ENCODE data around the gene NRP2.

NRP2 gene

DNA sequence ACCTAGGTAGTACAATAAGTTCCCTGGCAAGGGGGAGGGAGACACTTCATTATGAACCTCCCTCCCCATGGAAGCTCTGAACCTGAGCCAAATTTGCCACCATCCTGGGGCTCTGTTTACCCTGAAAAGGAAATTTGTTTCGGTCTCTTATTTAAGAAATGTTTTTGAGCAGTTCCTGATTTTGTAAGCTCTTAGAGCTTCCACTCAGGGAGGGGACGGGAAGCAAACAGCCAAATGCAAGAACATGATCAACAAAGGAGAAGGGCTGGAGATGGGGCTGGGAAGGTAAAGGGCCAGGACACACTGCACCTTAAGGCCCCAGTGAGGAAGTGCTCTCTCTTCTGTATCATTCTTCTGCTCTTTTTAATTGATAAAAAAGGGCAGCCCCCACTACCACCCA is 117.9 kb downstream of the NRP2 start:
- in situ Hi-C loops (cut with MboI; ENCODE audit: low sequenced_read_pairs): no loop called here

- in situ Hi-C loops (cut with MboI; ENCODE audit: low sequenced_read_pairs): no loop called here
Observed at GRCh38 chr2:205800773-205801172, 118.5 kb downstream of the NRP2 start.

GRCh38 chr2:205802065-205802464 is 119.8 kb downstream of the NRP2 start:
- in situ Hi-C loops (cut with MboI; ENCODE audit: low sequenced_read_pairs): no loop called here

DNA sequence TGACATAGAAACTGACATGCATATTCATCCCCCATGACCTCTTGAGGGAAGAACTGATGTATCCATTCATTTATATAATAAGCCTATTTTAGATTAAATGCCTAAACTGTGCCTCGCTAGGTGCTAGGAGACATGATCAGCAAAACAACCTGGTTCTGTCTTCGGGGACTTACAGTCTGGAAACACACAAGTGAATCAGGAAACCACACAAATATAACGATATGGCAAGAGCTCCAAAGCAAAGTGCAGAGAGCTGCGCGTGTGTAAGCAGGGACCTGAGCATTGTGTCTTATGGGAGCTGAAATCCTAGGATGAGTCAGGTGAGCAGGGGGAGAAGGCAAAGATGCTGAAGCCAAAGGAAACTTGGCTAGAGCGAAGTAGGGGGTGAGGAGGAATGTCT is 120.6 kb downstream of the NRP2 start:
- in situ Hi-C loops (cut with MboI; ENCODE audit: low sequenced_read_pairs): no loop called here

DNA sequence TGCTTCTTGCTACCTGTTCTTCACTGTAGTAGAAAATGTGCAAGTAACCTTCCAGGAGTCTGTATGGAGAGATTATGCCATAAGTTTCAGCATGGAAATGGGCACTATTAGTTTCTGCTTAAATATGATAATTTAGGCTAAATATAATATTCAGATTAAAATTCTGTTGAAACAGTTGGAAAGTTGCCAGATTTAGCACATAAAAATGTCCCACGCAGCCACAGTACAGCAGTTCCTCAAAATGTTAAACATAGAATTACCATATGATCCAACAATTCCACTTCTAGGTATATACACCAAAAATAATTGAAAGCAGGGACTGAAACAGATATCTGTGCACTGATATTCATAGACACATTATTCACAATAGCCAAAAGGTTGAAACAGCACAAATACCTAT is 121.2 kb downstream of the NRP2 start:
- in situ Hi-C loops (cut with MboI; ENCODE audit: low sequenced_read_pairs): no loop called here

DNA sequence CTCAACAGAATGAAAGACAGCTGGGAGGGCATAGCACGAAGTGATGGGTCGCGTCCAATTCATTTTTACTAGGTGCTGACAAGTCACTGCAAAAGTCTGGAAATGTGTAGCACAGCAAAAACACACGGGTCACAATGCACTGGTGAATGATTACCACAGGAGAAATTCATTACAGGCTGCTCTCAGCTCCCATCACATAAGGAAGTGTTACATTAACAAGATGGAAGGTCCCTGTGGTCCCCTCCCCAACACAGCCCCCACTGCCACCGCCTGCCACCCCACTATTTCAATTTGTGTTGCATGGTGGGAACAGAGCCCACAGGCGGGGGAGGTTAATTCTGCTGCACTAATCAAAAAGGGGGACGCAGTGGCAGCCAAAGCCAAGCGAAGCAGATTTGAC is 122.8 kb downstream of the NRP2 start:
- in situ Hi-C loops (cut with MboI; ENCODE audit: low sequenced_read_pairs): no loop called here

DNA sequence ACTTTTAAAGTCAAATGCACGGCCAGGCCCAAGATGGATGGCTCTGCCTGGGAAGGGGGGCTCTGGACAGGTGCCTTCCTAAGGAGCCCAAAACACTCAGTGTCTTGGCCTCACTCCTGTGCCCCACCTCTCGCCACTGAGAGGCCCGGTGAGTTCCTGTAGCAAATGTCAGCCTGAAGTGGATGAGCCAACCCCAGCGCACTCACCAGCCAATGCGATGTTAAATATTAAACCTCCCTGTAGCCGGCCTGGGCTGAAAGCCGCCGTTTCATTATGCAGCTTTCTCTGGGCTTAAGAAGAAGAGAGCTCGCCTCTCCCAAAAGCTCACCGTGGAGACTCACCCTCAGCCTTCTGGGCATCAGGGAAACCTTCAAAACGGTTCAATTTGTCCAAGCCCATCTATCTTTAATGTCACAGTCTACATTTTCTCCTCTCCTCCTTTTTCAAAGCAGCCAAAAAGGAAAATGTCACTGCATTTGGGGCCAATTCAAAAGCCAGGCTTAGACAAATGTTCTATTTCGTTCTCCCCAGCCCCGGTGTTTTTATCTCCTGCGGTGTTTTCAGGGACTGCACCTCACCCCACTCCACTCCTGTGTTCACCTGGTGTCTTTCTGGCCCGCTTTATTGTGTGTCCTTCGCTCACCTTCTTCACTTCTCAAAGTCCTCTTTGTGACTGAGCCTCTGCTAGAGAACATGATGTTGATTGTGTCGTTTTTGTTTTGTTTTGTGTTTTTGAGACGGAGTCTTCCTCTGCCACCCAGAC is 124.0 kb downstream of the NRP2 start:
- in situ Hi-C loops (cut with MboI; ENCODE audit: low sequenced_read_pairs): no loop called here

GRCh38 chr2:205807229-205807628 is 124.9 kb downstream of the NRP2 start:
- in situ Hi-C loops (cut with MboI; ENCODE audit: low sequenced_read_pairs): no loop called here

- in situ Hi-C loops (cut with MboI; ENCODE audit: low sequenced_read_pairs): no loop called here
Observed at GRCh38 chr2:205807758-205808157, 125.5 kb downstream of the NRP2 start.

DNA sequence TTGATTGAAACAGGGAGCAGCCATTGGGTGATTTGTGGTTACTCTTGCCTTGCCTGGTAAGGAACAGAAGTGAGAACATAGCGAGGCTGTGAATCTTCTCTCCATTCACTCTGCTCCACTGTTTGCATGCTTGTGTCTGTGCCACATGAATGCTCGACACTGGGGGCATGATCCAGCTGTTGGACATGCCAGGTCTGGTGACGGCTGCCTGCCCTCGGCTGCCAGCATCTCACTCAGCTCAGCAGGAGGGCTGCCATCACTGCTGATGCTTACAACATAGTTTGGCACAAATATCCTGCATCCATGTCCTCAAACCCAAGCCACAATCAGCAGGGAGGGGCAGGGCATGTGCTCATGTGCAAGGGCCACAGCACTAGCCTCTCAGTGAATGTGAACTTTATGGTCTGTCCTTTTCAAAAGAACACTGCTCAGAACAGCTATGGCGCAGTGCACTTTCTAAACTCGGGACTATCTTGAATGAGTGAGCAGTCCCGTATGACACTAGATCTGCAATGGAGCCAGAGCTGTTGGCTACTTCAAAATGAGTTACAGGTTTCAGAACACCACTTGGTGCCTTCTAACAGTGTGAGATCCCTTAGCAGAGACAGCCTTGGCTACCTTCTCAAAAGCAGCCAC is 126.3 kb downstream of the NRP2 start:
- in situ Hi-C loops (cut with MboI; ENCODE audit: low sequenced_read_pairs): no loop called here

DNA sequence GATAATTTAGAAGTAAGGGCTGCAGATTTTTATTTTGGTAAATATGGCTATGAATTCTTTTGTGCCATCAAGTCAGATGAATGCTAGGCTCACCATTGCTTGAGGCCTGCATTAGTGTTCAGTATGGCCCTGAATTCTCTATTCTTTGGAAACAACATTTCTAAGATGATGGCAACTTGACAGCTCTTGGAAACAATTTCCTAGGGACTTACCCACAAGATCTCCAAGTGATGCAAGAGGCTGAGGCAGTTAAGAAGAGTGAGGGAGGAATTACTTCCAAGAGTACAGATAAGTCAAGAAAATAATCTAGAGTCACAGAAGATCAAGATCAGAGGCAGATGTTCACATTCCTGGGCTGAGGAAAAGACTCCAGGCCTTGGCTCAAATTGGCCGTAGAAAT is 129.1 kb downstream of the NRP2 start:
- in situ Hi-C loops (cut with MboI; ENCODE audit: low sequenced_read_pairs): no loop called here

GRCh38 chr2:205814039-205814364 is 131.7 kb downstream of the NRP2 start:
- in situ Hi-C loops (cut with MboI; ENCODE audit: low sequenced_read_pairs): no loop called here

DNA sequence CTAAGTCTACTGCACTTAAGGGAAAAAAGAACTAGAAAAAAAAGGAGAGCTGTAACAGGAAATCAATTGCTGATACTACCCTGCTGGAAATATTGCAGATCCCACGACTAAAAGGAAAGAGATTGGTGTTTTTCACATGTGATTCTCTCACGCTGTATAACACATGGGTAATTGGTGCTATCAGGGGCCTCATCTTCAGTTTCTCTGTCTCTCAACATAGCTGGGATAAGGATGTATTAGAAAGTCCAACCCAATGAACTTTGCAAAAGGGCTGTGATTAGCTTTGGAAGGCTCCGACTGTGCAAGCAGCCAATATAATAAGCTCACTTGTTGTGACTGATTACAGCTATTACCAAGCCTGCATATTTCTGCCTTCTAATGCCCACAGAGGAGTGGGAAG is 133.4 kb downstream of the NRP2 start:
- in situ Hi-C loops (cut with MboI; ENCODE audit: low sequenced_read_pairs): no loop called here

GRCh38 chr2:205816268-205816667 is 134.0 kb downstream of the NRP2 start:
- in situ Hi-C loops (cut with MboI; ENCODE audit: low sequenced_read_pairs): no loop called here

DNA sequence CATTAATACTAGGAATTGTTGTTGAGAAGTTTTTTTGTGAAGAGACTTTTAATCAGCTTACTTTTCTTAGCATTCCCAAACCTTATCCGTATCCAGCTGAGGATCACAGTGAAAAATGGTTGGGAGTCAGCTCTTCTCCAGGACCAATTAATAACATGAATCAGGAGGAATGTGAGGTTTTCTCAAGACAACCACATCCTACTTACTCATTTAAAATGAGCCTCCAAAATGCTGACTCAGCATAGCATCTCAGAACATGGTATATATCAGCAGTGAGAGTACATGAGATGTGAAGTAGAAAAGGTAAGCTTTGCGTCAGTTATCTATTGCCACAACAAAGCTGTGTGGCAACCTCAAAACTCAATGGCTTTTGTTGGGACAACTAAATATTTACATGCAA is 140.3 kb downstream of the NRP2 start:
- in situ Hi-C loops (cut with MboI; ENCODE audit: low sequenced_read_pairs): no loop called here

GRCh38 chr2:205827809-205828365 is 145.6 kb downstream of the NRP2 start:
- in situ Hi-C loops (cut with MboI; ENCODE audit: low sequenced_read_pairs): no loop called here

GRCh38 chr2:205833864-205834263 is 151.6 kb downstream of the NRP2 start:
- in situ Hi-C loops (cut with MboI; ENCODE audit: low sequenced_read_pairs): no loop called here

- in situ Hi-C loops (cut with MboI; ENCODE audit: low sequenced_read_pairs): no loop called here
Observed at GRCh38 chr2:205834796-205835195, 152.5 kb downstream of the NRP2 start.

DNA sequence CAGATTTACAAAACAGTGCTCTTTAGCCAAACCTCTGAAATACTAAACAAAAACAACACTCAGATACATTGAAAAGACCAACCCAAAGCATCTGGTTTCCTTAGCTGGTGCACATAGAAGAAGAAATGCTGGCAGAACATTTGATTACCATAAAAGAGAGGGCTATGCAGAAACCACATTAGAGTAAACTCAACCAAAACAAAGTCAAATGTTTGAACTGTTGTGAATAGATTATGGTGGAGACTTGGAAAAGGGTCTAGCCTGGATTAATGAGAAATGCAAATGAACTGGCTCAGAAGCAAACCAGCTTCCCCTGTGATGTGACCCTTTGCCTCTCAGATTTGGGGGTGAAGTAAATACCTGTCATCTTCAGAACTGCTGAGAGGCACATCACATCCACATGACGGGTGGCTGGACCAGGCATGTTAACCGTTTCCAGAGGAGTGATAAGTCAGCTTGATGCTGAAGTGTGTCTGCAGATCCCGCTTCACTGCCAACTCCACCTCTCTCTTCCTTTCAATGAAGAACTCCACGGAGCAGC is 153.0 kb downstream of the NRP2 start:
- in situ Hi-C loops (cut with MboI; ENCODE audit: low sequenced_read_pairs): no loop called here

DNA sequence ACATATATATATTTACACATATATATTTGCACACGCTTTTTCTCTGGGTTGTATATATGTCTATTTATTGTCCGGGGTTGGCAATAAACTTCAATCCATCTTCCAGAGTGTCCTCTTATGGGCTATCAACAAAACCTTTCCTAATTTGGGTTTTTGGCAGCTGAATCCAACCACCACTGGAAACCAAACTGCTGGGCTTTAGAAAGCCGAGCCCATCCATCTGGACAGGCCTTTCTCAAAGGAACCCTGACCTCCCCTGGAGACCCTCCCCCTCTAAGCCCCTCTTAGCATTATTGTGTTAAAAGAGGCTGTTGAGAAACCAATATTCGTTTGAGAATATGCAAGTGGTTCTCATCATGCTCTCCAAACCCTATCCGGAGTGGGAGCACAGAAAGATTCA is 153.6 kb downstream of the NRP2 start:
- in situ Hi-C loops (cut with MboI; ENCODE audit: low sequenced_read_pairs): no loop called here

GRCh38 chr2:205836477-205837221 is 154.3 kb downstream of the NRP2 start:
- in situ Hi-C loops (cut with MboI; ENCODE audit: low sequenced_read_pairs): no loop called here

DNA sequence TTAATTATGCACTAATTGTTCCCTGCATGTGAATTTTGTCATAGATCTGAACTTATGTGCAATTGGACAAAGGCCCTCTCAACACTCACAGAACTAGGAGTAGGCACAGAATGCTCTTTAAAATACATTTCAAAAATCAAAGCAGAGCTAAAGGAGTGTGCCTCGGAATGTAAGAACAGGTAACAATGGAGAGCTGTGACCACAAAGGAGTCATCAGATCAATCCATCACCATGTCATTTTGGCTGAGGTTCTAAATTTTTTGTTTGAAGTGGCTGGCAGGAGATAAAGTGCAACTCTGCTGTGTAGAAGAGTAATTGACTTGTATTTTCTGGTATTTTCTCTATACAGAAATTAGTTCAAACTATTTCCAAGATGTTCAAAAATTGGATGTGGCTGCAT is 155.4 kb downstream of the NRP2 start:
- in situ Hi-C loops (cut with MboI; ENCODE audit: low sequenced_read_pairs): no loop called here
